GM20000 (cell line): ENCODE measurements around the gene BRI3.

Source experiments
- DNase-seq: peaks from one replicate; pipeline ENCODE4 v3.0.0; 2012; ENCODE audit warnings: low spot score
- CTCF ChIP-seq: IDR thresholded peaks from 2 replicates; pipeline ENCODE4 v1.5.1; 2012; ENCODE audit warnings: mild to moderate bottlenecking, control low read depth; ENCODE audit errors: extremely low read depth, missing control alignments

Gene BRI3

GRCh38 chr7:98254516-98254915 is 27.0 kb upstream of the BRI3 start:
- no peak for TF ChIP-seq CTCF
- no peak for DNase-seq

GRCh38 chr7:98254951-98255610 is 26.4 kb upstream of the BRI3 start:
- TF ChIP-seq CTCF, result no peak
- no peak for DNase-seq

GRCh38 chr7:98256431-98256830 is 25.1 kb upstream of the BRI3 start:
- no peak for TF ChIP-seq CTCF
- no peak for DNase-seq

- no peak for TF ChIP-seq CTCF
- no peak for DNase-seq
These were observed 23.8 kb upstream of the BRI3 start for GRCh38 chr7:98257701-98258100.

- no peak for DNase-seq
- TF ChIP-seq CTCF, result no peak
These were observed 15.6 kb upstream of the BRI3 start for GRCh38 chr7:98265841-98266271.

GRCh38 chr7:98266840-98267239 is 14.6 kb upstream of the BRI3 start:
- TF ChIP-seq CTCF, result peak; percentile 4
- no peak for DNase-seq

GRCh38 chr7:98267303-98267702 is 14.2 kb upstream of the BRI3 start:
- no peak for TF ChIP-seq CTCF
- DNase-seq, result no peak
